H1 (cell line): ENCODE results near the gene ANKUB1.

ENCODE experiments used
- CTCF ChIP-seq, 3 experiments: IDR thresholded peaks; 1 replicate in 2 of 3; 2 replicates in 1 of 3; pipeline versions ENCODE4 v1.5.1 to v1.6.1; 2011; ENCODE audit warnings: low read length in 3 of 3, mild to moderate bottlenecking in 3 of 3, inconsistent platforms in 2 of 3, low read depth in 1 of 3, moderate library complexity in 1 of 3; ENCODE audit not compliant: insufficient read depth in 1 of 3; ENCODE audit errors: control extremely low read depth in 1 of 3
- YY1 ChIP-seq: IDR thresholded peaks from 2 replicates; pipeline ENCODE4 v1.6.1; 2011; ENCODE audit warnings: low read depth, mild to moderate bottlenecking, low read length
- ZNF274 ChIP-seq: IDR thresholded peaks from 2 replicates; pipeline ENCODE4 v1.7.0; 2012; ENCODE audit warnings: low read length, borderline replicate concordance; ENCODE audit errors: extremely low read depth

GRCh38 chr3:149790268-149790667 is 2.1 kb downstream of the ANKUB1 start:
- TF ChIP-seq CTCF (IDR thresholded peaks at IDR 0.05; ENCODE audit: control extremely low read depth in 1 of 3, insufficient read depth in 1 of 3, low read depth in 1 of 3, low read length in 3 of 3): no peak
- no peak for TF ChIP-seq YY1
- no peak for TF ChIP-seq ZNF274
